ENCODE results near the gene NDN.

Gene NDN

DNA sequence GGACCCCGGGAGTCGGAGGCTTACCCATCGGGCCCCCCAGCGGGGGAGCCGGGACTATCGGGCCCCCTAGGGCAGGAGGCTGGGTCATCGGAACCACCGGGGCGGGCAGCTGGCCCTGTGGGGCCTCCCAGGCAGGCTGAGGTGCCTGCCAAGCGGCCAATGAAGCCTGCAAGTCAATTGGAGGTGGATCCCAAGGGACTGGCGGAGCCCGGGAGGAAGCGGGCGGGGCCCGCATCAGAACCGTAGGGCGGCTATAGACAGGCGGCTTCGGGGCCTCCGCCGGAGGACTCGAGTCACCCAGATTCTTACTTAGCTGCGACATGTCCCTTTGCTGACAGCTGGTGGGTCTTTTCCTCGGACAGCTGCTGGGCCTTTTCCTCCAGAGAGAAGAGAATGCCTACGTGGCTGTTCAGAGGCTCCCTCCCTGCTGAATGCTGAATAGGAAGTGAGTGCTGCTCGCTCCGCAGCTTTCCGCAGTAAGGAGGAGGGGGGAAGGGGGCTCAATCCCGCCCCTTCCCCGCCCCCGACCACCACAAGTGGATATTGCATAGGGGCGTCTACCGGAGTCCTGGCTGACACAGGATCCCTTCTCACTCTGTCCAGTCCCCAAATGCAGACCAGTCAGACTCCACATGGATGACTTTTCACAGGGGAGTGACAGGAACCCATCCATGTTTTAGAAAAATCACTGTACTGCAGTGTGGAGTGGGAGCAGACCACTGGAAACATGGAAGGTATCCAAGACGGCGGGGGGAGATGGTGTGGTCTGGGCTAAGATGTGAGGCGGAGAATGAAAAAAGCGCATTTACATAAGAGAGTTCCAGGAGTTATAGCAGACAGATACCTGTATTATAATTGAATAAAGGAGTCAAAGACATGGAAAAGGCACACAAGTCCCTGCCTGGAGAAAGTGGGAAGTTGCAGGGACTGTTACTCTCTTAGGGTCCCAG is 39.4 kb downstream of the NDN start, which contains the start of gene MAGEL2:
MAGEL2 (minus strand) TSS at position 447 of the 950 bp plus-strand sequence; CDS start at position 322, 125 bp downstream.
- H3K27me3 ChIP-seq (ENCODE audit: control insufficient read depth, insufficient read depth, low read length), result no peaks in the 10 kb centered on the region

DNA sequence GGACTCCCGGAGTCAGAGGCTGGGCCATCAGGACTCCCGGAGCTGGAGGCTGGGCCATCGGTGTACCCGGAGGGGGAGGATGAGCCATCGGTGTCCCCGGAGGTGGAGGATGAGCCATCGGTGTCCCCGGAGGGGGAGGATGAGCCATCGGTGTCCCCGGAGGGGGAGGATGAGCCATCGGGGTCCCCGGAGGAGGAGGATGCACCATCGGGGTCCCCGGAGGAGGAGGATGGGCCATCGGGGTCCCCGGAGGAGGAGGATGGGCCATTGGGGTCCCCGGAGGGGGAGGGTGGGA is 40.2 kb downstream of the NDN start:
- Histone ChIP-seq H3K27ac (no peak overlapping the region), H3K9me3 (ENCODE audit: control insufficient read depth, low read length) (no peaks in the 10 kb centered on the region), H3K36me3 (ENCODE audit: control insufficient read depth, insufficient read depth, low read length) (no peaks in the 10 kb centered on the region), H2AFZ (peak overlapping the region; percentile 58), H3K4me3 (ENCODE audit: low read depth, low read length) (no peak overlapping the region), H3K4me2 (ENCODE audit: low read length) (no peak overlapping the region), H3K27me3 (ENCODE audit: control insufficient read depth, insufficient read depth, low read length) (no peaks in the 10 kb centered on the region), H3K4me1 (no peaks in the 10 kb centered on the region), H3K9ac (no peak overlapping the region), H3K79me2 (no peaks in the 10 kb centered on the region)
- TF ChIP-seq, protein P1, sequence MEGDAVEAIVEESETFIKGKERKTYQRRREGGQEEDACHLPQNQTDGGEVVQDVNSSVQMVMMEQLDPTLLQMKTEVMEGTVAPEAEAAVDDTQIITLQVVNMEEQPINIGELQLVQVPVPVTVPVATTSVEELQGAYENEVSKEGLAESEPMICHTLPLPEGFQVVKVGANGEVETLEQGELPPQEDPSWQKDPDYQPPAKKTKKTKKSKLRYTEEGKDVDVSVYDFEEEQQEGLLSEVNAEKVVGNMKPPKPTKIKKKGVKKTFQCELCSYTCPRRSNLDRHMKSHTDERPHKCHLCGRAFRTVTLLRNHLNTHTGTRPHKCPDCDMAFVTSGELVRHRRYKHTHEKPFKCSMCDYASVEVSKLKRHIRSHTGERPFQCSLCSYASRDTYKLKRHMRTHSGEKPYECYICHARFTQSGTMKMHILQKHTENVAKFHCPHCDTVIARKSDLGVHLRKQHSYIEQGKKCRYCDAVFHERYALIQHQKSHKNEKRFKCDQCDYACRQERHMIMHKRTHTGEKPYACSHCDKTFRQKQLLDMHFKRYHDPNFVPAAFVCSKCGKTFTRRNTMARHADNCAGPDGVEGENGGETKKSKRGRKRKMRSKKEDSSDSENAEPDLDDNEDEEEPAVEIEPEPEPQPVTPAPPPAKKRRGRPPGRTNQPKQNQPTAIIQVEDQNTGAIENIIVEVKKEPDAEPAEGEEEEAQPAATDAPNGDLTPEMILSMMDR (IDR thresholded peaks at IDR 0.05), result no peak

More for the DNA sequence above, 39.4 kb downstream of the NDN start, which contains the start of gene MAGEL2:
- Histone ChIP-seq H3K79me2 (no peaks in the 10 kb centered on the region), H3K27ac (no peak within 1 kb of the TSS), H3K4me2 (ENCODE audit: low read length) (peak within 1 kb of the TSS; percentile 49), H3K9me3 (ENCODE audit: control insufficient read depth, low read length) (no peaks in the 10 kb centered on the region), H2AFZ (peak within 1 kb of the TSS; percentile 58), H3K4me3 (ENCODE audit: low read depth, low read length) (peak within 1 kb of the TSS; percentile 42), H3K4me1 (no peaks in the 10 kb centered on the region), H3K36me3 (ENCODE audit: control insufficient read depth, insufficient read depth, low read length) (no peaks in the 10 kb centered on the region), H3K9ac (no peak within 1 kb of the TSS)
- TF ChIP-seq, protein P1 (IDR thresholded peaks at IDR 0.05), result no peak

DNA sequence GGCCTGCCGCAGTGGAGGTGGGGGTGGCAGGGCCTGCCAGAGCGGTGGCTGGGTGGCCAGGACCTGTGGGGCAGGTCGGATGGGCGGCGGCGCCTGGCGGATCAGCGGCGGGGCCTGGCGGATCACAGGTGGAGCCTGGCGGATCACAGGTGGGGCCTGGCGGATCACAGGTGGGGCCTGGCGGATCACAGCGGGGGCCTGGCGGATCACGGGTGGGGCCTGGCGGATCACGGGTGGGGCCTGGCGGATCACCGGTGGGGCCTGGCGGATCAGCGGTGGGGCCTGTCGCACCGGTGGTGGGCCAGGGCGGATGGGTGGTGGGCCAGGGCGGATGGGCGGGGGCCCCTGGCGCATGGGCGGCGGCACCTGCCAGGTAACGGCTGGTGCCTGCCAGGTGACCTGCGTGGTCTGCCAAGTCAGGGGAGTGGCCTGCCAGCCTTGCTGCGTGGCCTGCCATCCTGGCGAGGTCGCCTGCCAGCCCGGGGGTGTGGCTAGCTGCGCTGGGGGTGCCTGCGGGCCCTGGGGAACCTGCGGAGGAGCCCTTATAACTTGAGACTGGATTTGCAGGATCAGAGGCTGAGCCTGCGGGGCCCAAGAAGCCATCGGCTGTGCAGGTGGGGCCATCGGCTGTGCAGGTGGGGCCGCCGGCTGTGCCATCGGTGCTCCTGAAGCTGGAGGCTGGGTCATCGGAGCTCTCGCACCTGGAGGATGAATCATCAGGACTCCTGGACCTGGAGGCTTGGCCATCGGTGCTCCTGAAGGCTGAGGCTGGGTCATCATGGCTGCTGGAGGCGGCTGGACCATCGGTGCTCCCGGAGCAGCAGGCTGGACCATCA is 40.7 kb downstream of the NDN start:
- H3K79me2 ChIP-seq, result no peaks in the 10 kb centered on the region

DNA sequence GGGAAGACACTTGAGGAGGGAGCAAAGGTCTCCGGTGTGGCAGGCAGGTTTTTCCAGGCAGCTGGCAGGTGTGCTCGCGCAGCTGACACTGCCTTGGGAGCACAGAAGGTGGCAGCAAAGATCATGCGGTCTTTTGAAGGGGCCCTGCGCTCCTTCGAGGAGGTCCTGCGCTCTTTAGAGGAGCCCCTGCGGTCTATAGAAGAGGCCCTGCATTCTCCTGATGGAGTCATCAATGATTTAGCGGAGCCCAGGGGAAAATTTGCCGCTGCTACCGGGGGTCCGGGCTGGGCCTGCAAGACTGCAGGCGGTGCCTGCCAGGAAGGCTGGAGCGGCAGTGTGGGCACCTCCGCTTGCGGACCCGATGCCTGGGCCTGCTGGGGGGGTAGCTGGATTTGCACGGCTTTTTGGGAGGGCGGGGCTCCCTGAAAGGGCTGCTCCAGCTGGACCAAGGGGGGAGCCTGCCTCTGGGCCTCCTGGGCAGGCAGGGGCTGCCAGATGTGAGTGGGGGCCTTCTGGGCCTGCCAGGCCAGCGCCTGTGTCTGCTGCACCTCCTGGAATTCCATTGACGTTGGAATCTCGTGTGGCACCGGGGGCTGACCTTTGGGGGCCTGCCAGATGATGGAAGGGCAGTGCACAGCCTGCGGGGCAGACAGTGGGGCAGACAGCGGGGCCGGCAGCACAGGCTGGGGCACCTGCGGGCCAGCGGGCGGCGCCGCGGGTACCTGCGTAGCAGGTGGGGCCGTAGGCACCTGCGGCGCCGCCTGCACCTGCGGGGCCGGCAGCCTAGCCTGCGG is 41.5 kb downstream of the NDN start:
- Histone ChIP-seq H3K36me3 (ENCODE audit: control insufficient read depth, insufficient read depth, low read length) (no peaks in the 10 kb centered on the region), H3K9me3 (ENCODE audit: control insufficient read depth, low read length) (no peaks in the 10 kb centered on the region), H3K9ac (no peak overlapping the region), H3K27ac (no peak overlapping the region), H3K4me1 (no peaks in the 10 kb centered on the region), H3K27me3 (ENCODE audit: control insufficient read depth, insufficient read depth, low read length) (no peaks in the 10 kb centered on the region), H2AFZ (no peak overlapping the region), H3K4me3 (ENCODE audit: low read depth, low read length) (no peak overlapping the region), H3K4me2 (ENCODE audit: low read length) (no peak overlapping the region), H3K79me2 (no peaks in the 10 kb centered on the region)
- TF ChIP-seq, protein P1 (IDR thresholded peaks at IDR 0.05), result no peak

More for the DNA sequence above, 40.7 kb downstream of the NDN start:
- Histone ChIP-seq H3K4me3 (ENCODE audit: low read depth, low read length) (no peak overlapping the region), H3K27me3 (ENCODE audit: control insufficient read depth, insufficient read depth, low read length) (no peaks in the 10 kb centered on the region), H3K36me3 (ENCODE audit: control insufficient read depth, insufficient read depth, low read length) (no peaks in the 10 kb centered on the region), H3K9me3 (ENCODE audit: control insufficient read depth, low read length) (no peaks in the 10 kb centered on the region), H3K27ac (no peak overlapping the region), H3K4me1 (no peaks in the 10 kb centered on the region), H3K4me2 (ENCODE audit: low read length) (no peak overlapping the region), H2AFZ (no peak overlapping the region), H3K9ac (no peak overlapping the region)
- TF ChIP-seq, protein P1 (IDR thresholded peaks at IDR 0.05), result no peak

Data from parathyroid adenoma (tissue), 2 donors.